PC-9 (cell line): ENCODE results near the gene KRT16. TPM values are rescaled to one million over a fixed set of nuclear protein-coding genes. Genes with fewer than 3 reads are reported as not detected.
"Not testable (repeated sequence)": the region's sequence is repeated elsewhere in the genome, so short reads cannot be mapped to it uniquely, and the experiment has no call there.

Experiments used
- BruUV-seq: library from RNA; stranded (reverse); fragments of 400-500 nt; replicated peaks from 2 replicates; lab custom pipeline; 2021; lab: Mats Ljungman, UMichigan
- CTCF ChIA-PET: fragments of 300-600 bp; sonication (Branson Sonifier 250); formaldehyde crosslinking; loops from one replicate; lab custom pipeline; 2022; ENCODE audit warnings: antibody characterized with exemption; lab: Charles Lee
- POLR2A ChIA-PET: fragments of 300-600 bp; sonication (Branson Sonifier 250); formaldehyde crosslinking; loops from one replicate; lab custom pipeline; 2022; ENCODE audit warnings: antibody characterized with exemption; ENCODE audit not compliant: unreplicated experiment; lab: Charles Lee
- DNase-seq, 2 experiments: peaks; one replicate each; pipeline versions ENCODE4 v3.0.0 to v3.0.0-alpha.2; 2015 to 2022; ENCODE audit warnings: mixed read lengths in 1 of 2
- H2AFZ ChIP-seq: fragments of 200-600 bp; sonication (generic); 2 replicates; pipeline ENCODE4 v1.8.1; 2017; ENCODE audit warnings: antibody characterized with exemption
- H3F3A ChIP-seq: fragments of 200-600 bp; sonication (generic); 2 replicates; pipeline ENCODE4 v1.8.1; 2017; ENCODE audit warnings: antibody characterized with exemption, mild to moderate bottlenecking, low read depth; ENCODE audit not compliant: insufficient read depth
- H3K27ac ChIP-seq: fragments of 200-600 bp; sonication (generic); 2 replicates; pipeline ENCODE4 v1.6.1; 2016; ENCODE audit warnings: mixed run types
- H3K27me3 ChIP-seq: fragments of 200-600 bp; sonication (generic); 2 replicates; pipeline ENCODE4 v1.6.1; 2016; ENCODE audit warnings: low read depth, mixed run types; ENCODE audit not compliant: insufficient read depth
- H3K36me3 ChIP-seq: fragments of 200-600 bp; sonication (generic); 2 replicates; pipeline ENCODE4 v1.6.1; 2016; ENCODE audit warnings: low read depth, mixed run types
- H3K4me1 ChIP-seq: fragments of 200-600 bp; sonication (generic); replicated peaks from 2 replicates; pipeline ENCODE4 v1.6.1; 2016; ENCODE audit warnings: mixed run types; ENCODE audit not compliant: insufficient read depth
- H3K4me2 ChIP-seq: fragments of 200-600 bp; sonication (generic); 2 replicates; pipeline ENCODE4 v1.6.1; 2017; ENCODE audit warnings: mixed run types
- H3K4me3 ChIP-seq: fragments of 200-600 bp; sonication (generic); 2 replicates; pipeline ENCODE4 v1.6.1; 2016; ENCODE audit warnings: mixed run types
- H3K79me2 ChIP-seq: fragments of 200-600 bp; sonication (generic); 2 replicates; pipeline ENCODE4 v1.6.1; 2017; ENCODE audit warnings: low read depth, mixed run types
- H3K9me2 ChIP-seq: fragments of 200-600 bp; sonication (generic); 2 replicates; pipeline ENCODE4 v1.8.1; 2017; ENCODE audit warnings: mild to moderate bottlenecking; ENCODE audit not compliant: insufficient read depth
- H3K9me3 ChIP-seq: fragments of 200-600 bp; sonication (generic); 2 replicates; pipeline ENCODE4 v1.8.1; 2016; ENCODE audit warnings: low read depth; ENCODE audit not compliant: insufficient read depth
- H4K20me1 ChIP-seq: fragments of 200-600 bp; sonication (generic); 2 replicates; pipeline ENCODE4 v1.8.1; 2017; ENCODE audit not compliant: insufficient read depth
- EZH2 ChIP-seq: fragments of 200-600 bp; sonication (generic); IDR thresholded peaks from 2 replicates; pipeline ENCODE4 v1.8.0; 2017; ENCODE audit warnings: antibody characterized with exemption, low read depth
- intact Hi-C: fragments of 100-400 bp; cut with micrococcal nuclease; formaldehyde crosslinking; loops from one replicate; pipeline ENCODE4 v1.10.0; 2022; ENCODE audit not compliant: unreplicated experiment
- total RNA-seq: library from RNA; stranded (reverse); gene quantifications from 2 replicates; pipeline ENCODE4 v1.2.3, GENCODE V29; 2021
- TF ChIP-seq, protein P1 (sequence below): fragments of 200-600 bp; sonication (generic); conservative IDR thresholded peaks from 2 replicates; pipeline ENCODE4 v1.6.1; 2017; ENCODE audit warnings: mixed run types, antibody characterized with exemption, mild to moderate bottlenecking, moderate library complexity

The KRT16 gene
- total RNA-seq, 1 experiment from 2014 or later = 41.7 TPM

DNA sequence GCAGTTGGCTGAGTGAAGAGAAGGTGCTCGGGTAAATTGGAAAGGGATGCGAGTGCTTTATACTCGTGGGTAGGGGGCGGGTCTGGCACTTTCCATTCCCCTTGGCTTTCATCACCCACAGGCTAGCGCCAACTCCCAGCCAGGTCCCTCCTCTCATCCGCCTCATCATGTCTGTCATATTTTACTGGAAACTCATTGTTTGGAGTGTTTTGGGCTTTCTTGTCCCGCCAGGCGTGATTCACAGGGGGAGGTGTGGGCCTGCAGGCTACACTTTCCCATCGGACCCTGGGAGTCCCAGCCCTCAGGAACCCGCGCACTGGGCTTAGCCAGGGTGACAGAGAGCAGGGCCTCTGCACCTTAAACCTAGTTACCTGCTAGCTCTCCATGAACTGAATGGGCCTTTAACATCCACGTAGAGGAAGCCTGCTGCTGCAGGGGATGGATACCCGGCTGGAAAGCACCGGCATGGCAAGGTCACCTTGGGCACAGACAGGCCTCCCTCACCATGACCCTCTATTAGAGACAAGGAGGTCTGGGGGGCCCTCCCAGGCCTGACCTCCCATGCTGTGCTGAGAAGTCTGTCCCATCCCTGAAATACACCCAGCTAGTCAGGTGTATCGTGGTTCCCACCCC lies 25.6 kb downstream of the KRT16 start, which contains the start of gene KRT14:
Gene KRT14, minus strand, starts transcription at position 33 of the 633 bp plus-strand sequence. CDS start 61 bp downstream, outside the sequence.
- intact Hi-C loops = no loop called here
- H3K4me2 ChIP-seq = no peak within 1 kb of the TSS

DNA sequence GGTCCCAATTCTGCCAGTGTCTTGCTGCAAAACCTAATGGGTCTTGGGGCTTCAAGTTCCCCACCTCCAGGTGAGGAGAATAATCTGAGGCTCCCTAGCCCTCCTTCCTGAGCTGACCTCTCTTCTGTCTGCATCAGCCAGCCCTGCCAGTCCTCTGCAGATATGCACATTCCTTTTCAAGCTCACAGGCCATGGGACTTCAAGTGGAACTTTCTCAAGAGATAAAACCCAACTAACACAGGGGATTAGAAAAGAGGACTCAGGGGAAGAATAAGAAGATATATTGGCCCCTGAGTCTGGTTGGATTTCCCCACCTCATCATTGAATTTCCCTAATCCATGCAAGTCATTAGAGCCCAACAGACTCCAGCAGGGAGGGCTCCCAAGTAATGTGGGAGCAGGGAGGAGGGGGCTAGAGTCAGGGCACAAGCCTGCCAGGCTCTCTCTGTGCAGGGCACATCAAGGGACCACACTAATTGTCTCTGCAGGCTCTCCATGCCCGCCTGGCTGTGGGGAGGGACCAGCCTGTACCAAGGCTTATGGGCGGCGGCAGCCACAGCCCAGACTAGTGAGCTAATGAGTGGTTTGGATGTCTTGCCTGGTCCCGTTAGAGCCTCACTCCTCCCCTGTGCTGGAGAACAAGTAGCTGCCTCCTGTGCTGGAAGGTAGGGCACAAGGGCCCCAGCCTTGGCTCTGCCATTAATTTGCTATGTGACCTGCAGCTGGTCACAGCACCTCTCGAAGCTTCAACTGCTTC lies 27.1 kb downstream of the KRT16 start:
- H3K4me1 ChIP-seq = peaks cover 25% of the 10 kb centered on the region
- no peaks in the 10 kb centered on the region for H4K20me1 ChIP-seq
- H2AFZ ChIP-seq = no peak overlapping the region
- no peak overlapping the region for H3K4me2 ChIP-seq
- no peaks in the 10 kb centered on the region for H3K27me3 ChIP-seq
- TF ChIP-seq, protein P1, sequence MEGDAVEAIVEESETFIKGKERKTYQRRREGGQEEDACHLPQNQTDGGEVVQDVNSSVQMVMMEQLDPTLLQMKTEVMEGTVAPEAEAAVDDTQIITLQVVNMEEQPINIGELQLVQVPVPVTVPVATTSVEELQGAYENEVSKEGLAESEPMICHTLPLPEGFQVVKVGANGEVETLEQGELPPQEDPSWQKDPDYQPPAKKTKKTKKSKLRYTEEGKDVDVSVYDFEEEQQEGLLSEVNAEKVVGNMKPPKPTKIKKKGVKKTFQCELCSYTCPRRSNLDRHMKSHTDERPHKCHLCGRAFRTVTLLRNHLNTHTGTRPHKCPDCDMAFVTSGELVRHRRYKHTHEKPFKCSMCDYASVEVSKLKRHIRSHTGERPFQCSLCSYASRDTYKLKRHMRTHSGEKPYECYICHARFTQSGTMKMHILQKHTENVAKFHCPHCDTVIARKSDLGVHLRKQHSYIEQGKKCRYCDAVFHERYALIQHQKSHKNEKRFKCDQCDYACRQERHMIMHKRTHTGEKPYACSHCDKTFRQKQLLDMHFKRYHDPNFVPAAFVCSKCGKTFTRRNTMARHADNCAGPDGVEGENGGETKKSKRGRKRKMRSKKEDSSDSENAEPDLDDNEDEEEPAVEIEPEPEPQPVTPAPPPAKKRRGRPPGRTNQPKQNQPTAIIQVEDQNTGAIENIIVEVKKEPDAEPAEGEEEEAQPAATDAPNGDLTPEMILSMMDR = no peak
- no peak for TF ChIP-seq EZH2
- H3K9me2 ChIP-seq = no peaks in the 10 kb centered on the region
- CTCF ChIA-PET = interaction anchor here (0.5 kb wide), 1 partner anchor 227 kb away, joined by 4 read pairs; the partner anchor contains the start of gene FKBP10
- H3K4me3 ChIP-seq = no peak overlapping the region
- H3K27ac ChIP-seq = no peak overlapping the region
- no peaks in the 10 kb centered on the region for H3K79me2 ChIP-seq
- H3F3A ChIP-seq = peaks cover 12% of the 10 kb centered on the region; the same call in 1 of the 2 replicates
- intact Hi-C loops = no loop called here
- no peaks in the 10 kb centered on the region for H3K9me3 ChIP-seq
- BruUV-seq = no TSS peak
- POLR2A ChIA-PET = interaction anchor here (0.5 kb wide), 1 partner anchor 330 kb away, joined by 4 read pairs; no protein-coding TSS in a partner anchor
- H3K36me3 ChIP-seq = no peaks in the 10 kb centered on the region
- DNase-seq = no peak

More for the DNA sequence above, 25.6 kb downstream of the KRT16 start, which contains the start of gene KRT14:
- peaks cover 10% of the 10 kb centered on the region for H3K4me1 ChIP-seq
- no peak for DNase-seq
- no peaks in the 10 kb centered on the region for H3K36me3 ChIP-seq
- TF ChIP-seq EZH2 = no peak
- TF ChIP-seq, protein P1 = no peak
- no peaks in the 10 kb centered on the region; the same call in 1 of the 2 replicates for H3F3A ChIP-seq
- no peaks in the 10 kb centered on the region for H3K9me3 ChIP-seq
- H3K4me3 ChIP-seq = no peak within 1 kb of the TSS
- no peaks in the 10 kb centered on the region for H3K79me2 ChIP-seq
- H3K27ac ChIP-seq = no peak within 1 kb of the TSS
- POLR2A ChIA-PET = no interaction called here
- no peaks in the 10 kb centered on the region for H3K9me2 ChIP-seq
- BruUV-seq = no TSS peak
- H3K27me3 ChIP-seq = no peaks in the 10 kb centered on the region
- no peaks in the 10 kb centered on the region for H4K20me1 ChIP-seq
- CTCF ChIA-PET = no interaction called here
- H2AFZ ChIP-seq = no peak within 1 kb of the TSS

DNA sequence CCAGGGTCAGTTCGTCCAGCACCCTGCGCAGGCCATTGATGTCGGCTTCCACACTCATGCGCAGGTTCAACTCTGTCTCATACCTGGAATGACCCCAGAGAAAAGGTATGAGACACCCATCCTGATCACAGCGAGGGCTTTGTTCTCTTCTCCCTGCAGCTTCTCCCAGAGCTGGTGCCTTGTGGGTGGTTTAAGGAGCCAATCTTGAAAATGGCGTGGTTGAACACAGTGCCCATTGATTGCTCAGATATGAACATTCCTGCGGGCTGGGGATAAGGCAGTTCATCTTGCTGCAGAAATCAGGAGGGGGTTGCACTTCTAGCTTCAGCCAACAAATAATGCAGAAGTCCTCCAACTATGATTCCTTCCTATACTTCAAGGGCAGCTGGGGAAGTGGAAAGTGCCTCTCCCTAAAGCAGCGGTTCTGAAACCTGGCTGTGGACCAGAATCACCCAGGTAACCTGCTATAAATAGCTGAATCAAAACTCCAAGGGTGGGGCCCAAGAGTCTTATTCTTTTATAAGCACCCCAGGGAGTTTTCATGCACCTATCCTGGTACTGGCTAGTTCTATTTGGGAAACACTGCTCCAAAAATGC lies 28.1 kb downstream of the KRT16 start:
- H3K9me3 ChIP-seq, intact Hi-C loops, H3K4me3 ChIP-seq, H3K27ac ChIP-seq, H3K9me2 ChIP-seq, BruUV-seq, DNase-seq, H2AFZ ChIP-seq, H3K36me3 ChIP-seq, H3K79me2 ChIP-seq, H3K4me2 ChIP-seq, H3K27me3 ChIP-seq, H4K20me1 ChIP-seq: not testable (repeated sequence)
- Histone ChIP-seq H3F3A (peaks cover 19% of the 10 kb centered on the region; the same call in 1 of the 2 replicates), H3K4me1 (peaks cover 35% of the 10 kb centered on the region)
- ChIA-PET POLR2A (interaction anchor here (0.5 kb wide), 1 partner anchor 329 kb away, joined by 4 read pairs; no protein-coding TSS in a partner anchor), CTCF (interaction anchor here (0.6 kb wide), 1 partner anchor 55 kb away, joined by 5 read pairs; no protein-coding TSS in a partner anchor)
